Activated naive CD8-positive, alpha-beta T cell treated with anti-CD3 and anti-CD28 coated beads, Interleukin-2, amount 50 U/mL, for 16 hours (primary cell): ENCODE measurements around the gene CADPS.

Source experiments
- DNase-seq: peaks from one replicate; pipeline ENCODE4 v3.0.0-alpha.2; 2020; ENCODE audit warnings: low read depth, low spot score

The CADPS gene

GRCh38 chr3:62812631-62813030 is 62.6 kb downstream of the CADPS start:
- no peak for DNase-seq

- DNase-seq, result no peak
These were observed 64.1 kb downstream of the CADPS start for GRCh38 chr3:62811119-62811518.

- no peak for DNase-seq
These were observed 65.8 kb downstream of the CADPS start for GRCh38 chr3:62809369-62809768.

GRCh38 chr3:62805580-62806277 is 69.5 kb downstream of the CADPS start:
- DNase-seq, result no peak

GRCh38 chr3:62805106-62805505 is 70.1 kb downstream of the CADPS start:
- no peak for DNase-seq

- no peak for DNase-seq
These were observed 71.9 kb downstream of the CADPS start for GRCh38 chr3:62803276-62803675.

- DNase-seq, result no peak
These were observed 77.2 kb downstream of the CADPS start for GRCh38 chr3:62798000-62798399.

- no peak for DNase-seq
These were observed 78.1 kb downstream of the CADPS start for GRCh38 chr3:62797132-62797531.

- no peak for DNase-seq
These were observed 79.1 kb downstream of the CADPS start for GRCh38 chr3:62795978-62796657.

GRCh38 chr3:62793946-62794345 is 81.3 kb downstream of the CADPS start:
- DNase-seq, result no peak

- DNase-seq, result no peak
These were observed 89.8 kb downstream of the CADPS start for GRCh38 chr3:62785384-62785783.

- DNase-seq, result no peak
These were observed 94.1 kb downstream of the CADPS start for GRCh38 chr3:62781121-62781520.

- no peak for DNase-seq
These were observed 97.5 kb downstream of the CADPS start for GRCh38 chr3:62777674-62778073.

GRCh38 chr3:62777130-62777529 is 98.1 kb downstream of the CADPS start:
- DNase-seq, result no peak

GRCh38 chr3:62774221-62774620 is 101.0 kb downstream of the CADPS start:
- DNase-seq, result no peak

- no peak for DNase-seq
These were observed 103.7 kb downstream of the CADPS start for GRCh38 chr3:62771331-62772072.

- DNase-seq, result no peak
These were observed 106.3 kb downstream of the CADPS start for GRCh38 chr3:62768896-62769295.

GRCh38 chr3:62761711-62762110 is 113.5 kb downstream of the CADPS start:
- no peak for DNase-seq

- DNase-seq, result no peak
These were observed 113.9 kb downstream of the CADPS start for GRCh38 chr3:62761311-62761710.

GRCh38 chr3:62758296-62759066 is 116.7 kb downstream of the CADPS start:
- no peak for DNase-seq

GRCh38 chr3:62757045-62757444 is 118.2 kb downstream of the CADPS start:
- DNase-seq, result no peak

- no peak for DNase-seq
These were observed 119.9 kb downstream of the CADPS start for GRCh38 chr3:62755285-62755684.
